Effector memory CD8-positive, alpha-beta T cell (primary cell): Measurements from ENCODE around the gene FHOD1.
A peak's percentile ranks its signal among the peaks of the same experiment; 100 is the strongest.

Experiments used
- ATAC-seq: fragments of 150-1000 bp; cut with Tn5 transposase; replicated peaks from 2 replicates; pipeline ENCODE4 v1.10.0; 2021; ENCODE audit warnings: mild to moderate bottlenecking, moderate library complexity
- DNase-seq, 3 experiments: peaks; one replicate each; pipeline ENCODE4 v3.0.0; 2021
- H3K27ac Mint-ChIP-seq, 2 donors: one replicate each; pipeline ENCODE4 v1.8.0; 2022; ENCODE audit warnings: mild to moderate bottlenecking in 2 of 2, mixed read lengths in 2 of 2, moderate library complexity in 2 of 2
- H3K27me3 Mint-ChIP-seq, 2 donors: one replicate each; pipeline ENCODE4 v1.8.0; 2022; ENCODE audit warnings: mixed read lengths in 2 of 2
- H3K36me3 Mint-ChIP-seq: one replicate; pipeline ENCODE4 v1.8.0; 2022; ENCODE audit warnings: mild to moderate bottlenecking, moderate library complexity, mixed read lengths; ENCODE audit not compliant: insufficient read depth
- H3K4me1 Mint-ChIP-seq, 2 donors: one replicate each; pipeline ENCODE4 v1.8.0; 2022; ENCODE audit warnings: low read depth in 2 of 2, mixed read lengths in 2 of 2
- H3K4me3 Mint-ChIP-seq, 2 donors: one replicate each; pipeline ENCODE4 v1.8.0; 2022; ENCODE audit warnings: mild to moderate bottlenecking in 2 of 2, mixed read lengths in 2 of 2, moderate library complexity in 2 of 2
- H3K9me3 Mint-ChIP-seq, 2 donors: one replicate each; pipeline ENCODE4 v1.8.0; 2022; ENCODE audit warnings: mixed read lengths in 2 of 2

FHOD1 gene

GRCh38 chr16:67210069-67210937 lies 37.0 kb downstream of the FHOD1 start:
- no peak overlapping the region for H3K27ac Mint-ChIP-seq
- no peak overlapping the region for H3K4me3 Mint-ChIP-seq
- peaks cover 0 to 9% of the 10 kb centered on the region in 2 donors for H3K4me1 Mint-ChIP-seq
- no peak for DNase-seq
- H3K36me3 Mint-ChIP-seq: no peaks in the 10 kb centered on the region
- no peaks in the 10 kb centered on the region for H3K27me3 Mint-ChIP-seq
- ATAC-seq: no peak
- no peaks in the 10 kb centered on the region for H3K9me3 Mint-ChIP-seq

- Mint-ChIP-seq H3K36me3 (no peaks in the 10 kb centered on the region), H3K9me3 (no peaks in the 10 kb centered on the region), H3K27me3 (no peaks in the 10 kb centered on the region), H3K4me3 (no peak overlapping the region), H3K27ac (peak overlapping the region in 1 of 2 donors; percentile 28), H3K4me1 (peaks cover 0 to 9% of the 10 kb centered on the region in 2 donors)
- DNase-seq: no peak
- ATAC-seq: no peak
These were observed 37.7 kb downstream of the FHOD1 start for GRCh38 chr16:67209565-67209964.

- Mint-ChIP-seq H3K27ac (no peak overlapping the region), H3K9me3 (no peaks in the 10 kb centered on the region), H3K27me3 (no peaks in the 10 kb centered on the region), H3K4me3 (no peak overlapping the region), H3K36me3 (no peaks in the 10 kb centered on the region), H3K4me1 (peaks cover 0 to 9% of the 10 kb centered on the region in 2 donors)
- ATAC-seq: no peak
- no peak for DNase-seq
These were observed 39.0 kb downstream of the FHOD1 start for GRCh38 chr16:67208154-67208896.

GRCh38 chr16:67207249-67208091 lies 39.8 kb downstream of the FHOD1 start:
- peaks cover 0 to 9% of the 10 kb centered on the region in 2 donors for H3K4me1 Mint-ChIP-seq
- no peaks in the 10 kb centered on the region for H3K36me3 Mint-ChIP-seq
- no peaks in the 10 kb centered on the region for H3K9me3 Mint-ChIP-seq
- H3K27ac Mint-ChIP-seq: peak overlapping the region in 1 of 2 donors; percentile 79
- H3K27me3 Mint-ChIP-seq: no peaks in the 10 kb centered on the region
- H3K4me3 Mint-ChIP-seq: no peak overlapping the region
- DNase-seq: no peak
- no peak for ATAC-seq

GRCh38 chr16:67206838-67207248 lies 40.4 kb downstream of the FHOD1 start:
- Mint-ChIP-seq H3K9me3 (no peaks in the 10 kb centered on the region), H3K27me3 (no peaks in the 10 kb centered on the region), H3K27ac (peak overlapping the region; percentile 12 to 79), H3K4me3 (no peak overlapping the region), H3K4me1 (peaks cover 0 to 9% of the 10 kb centered on the region in 2 donors), H3K36me3 (peaks cover 5% of the 10 kb centered on the region)
- no peak for ATAC-seq
- DNase-seq: no peak

- Mint-ChIP-seq H3K27ac (peak overlapping the region; percentile 12 to 79), H3K27me3 (no peaks in the 10 kb centered on the region), H3K9me3 (no peaks in the 10 kb centered on the region), H3K36me3 (peaks cover 8% of the 10 kb centered on the region), H3K4me3 (no peak overlapping the region), H3K4me1 (peaks cover 0 to 9% of the 10 kb centered on the region in 2 donors)
- DNase-seq (no peak), ATAC-seq (no peak)
These were observed 41.0 kb downstream of the FHOD1 start for GRCh38 chr16:67206129-67206837.

- Mint-ChIP-seq H3K4me1 (peaks cover 0 to 9% of the 10 kb centered on the region in 2 donors), H3K27me3 (no peaks in the 10 kb centered on the region), H3K36me3 (peaks cover 15% of the 10 kb centered on the region), H3K4me3 (no peak overlapping the region), H3K9me3 (no peaks in the 10 kb centered on the region), H3K27ac (no peak overlapping the region)
- no peak for DNase-seq
- ATAC-seq: no peak
These were observed 43.2 kb downstream of the FHOD1 start for GRCh38 chr16:67204076-67204475.

DNA sequence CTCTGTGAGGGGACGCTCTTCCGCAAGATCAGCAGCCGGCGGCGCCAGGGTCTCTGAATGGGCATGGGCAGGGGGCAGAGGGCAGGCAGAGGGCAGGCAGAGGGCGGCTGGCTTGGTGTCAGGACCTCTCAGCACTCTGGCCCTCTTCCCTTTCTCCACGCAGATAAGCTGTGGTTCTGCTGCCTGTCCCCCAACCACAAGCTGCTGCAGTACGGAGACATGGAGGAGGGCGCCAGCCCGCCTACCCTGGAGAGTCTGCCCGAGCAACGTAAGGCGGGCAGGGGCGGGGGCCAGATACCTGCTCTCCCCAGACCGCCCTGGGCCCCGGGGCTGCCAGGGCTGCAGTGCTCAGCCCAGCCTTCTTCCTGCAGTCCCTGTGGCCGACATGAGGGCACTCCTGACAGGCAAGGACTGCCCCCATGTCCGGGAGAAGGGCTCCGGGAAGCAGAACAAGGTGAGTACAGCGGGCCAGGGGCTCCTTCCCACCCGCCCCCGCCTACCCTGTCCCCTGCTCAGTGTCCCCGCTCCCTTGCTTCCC lies 44.3 kb downstream of the FHOD1 start:
- Mint-ChIP-seq H3K4me3 (no peak overlapping the region), H3K4me1 (peaks cover 0 to 12% of the 10 kb centered on the region in 2 donors), H3K9me3 (no peaks in the 10 kb centered on the region), H3K36me3 (peaks cover 22% of the 10 kb centered on the region), H3K27me3 (no peaks in the 10 kb centered on the region), H3K27ac (no peak overlapping the region)
- no peak for DNase-seq
- no peak for ATAC-seq

GRCh38 chr16:67202426-67202825 lies 44.9 kb downstream of the FHOD1 start:
- Mint-ChIP-seq H3K9me3 (no peaks in the 10 kb centered on the region), H3K4me1 (peaks cover 0 to 12% of the 10 kb centered on the region in 2 donors), H3K4me3 (no peak overlapping the region), H3K27me3 (no peaks in the 10 kb centered on the region), H3K27ac (no peak overlapping the region), H3K36me3 (peaks cover 24% of the 10 kb centered on the region)
- ATAC-seq (no peak), DNase-seq (no peak)

DNA sequence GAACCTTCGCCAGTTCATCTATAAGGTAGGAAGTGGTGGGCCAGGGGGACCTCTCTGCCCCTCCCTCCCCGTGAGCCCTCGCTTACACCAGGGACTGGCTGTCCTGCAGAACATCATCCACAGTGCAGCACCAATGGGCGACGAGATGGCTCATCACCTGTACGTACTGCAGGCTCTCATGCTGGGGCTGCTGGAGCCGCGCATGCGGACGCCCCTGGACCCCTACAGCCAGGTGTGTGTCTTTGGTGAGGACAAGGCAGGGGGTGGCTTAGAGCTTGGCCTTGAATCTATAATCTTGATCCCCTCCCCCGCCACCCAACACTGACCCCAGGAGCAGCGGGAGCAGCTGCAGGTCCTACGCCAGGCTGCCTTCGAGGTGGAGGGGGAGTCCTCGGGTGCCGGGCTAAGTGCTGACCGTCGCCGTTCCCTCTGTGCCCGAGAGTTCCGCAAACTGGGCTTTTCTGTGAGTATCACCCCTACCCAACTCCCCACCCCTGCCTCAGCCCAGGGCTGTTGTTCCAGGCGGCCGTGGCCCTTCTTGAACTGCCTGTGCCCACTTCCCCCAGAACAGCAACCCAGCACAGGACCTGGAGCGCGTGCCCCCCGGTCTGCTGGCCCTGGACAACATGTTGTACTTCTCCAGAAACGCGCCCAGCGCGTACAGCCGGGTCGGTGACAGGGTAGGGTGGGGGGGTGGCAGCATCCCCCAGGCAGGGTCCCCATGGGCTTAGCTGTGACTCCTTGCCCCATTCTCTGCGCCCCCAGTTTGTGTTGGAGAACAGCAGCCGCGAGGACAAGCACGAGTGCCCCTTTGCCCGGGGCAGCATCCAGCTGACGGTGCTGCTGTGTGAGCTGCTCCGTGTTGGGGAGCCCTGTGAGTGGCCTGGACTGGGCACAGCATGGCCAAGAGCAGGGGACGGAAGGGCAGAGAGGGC lies 45.6 kb downstream of the FHOD1 start:
- no peak overlapping the region for H3K27ac Mint-ChIP-seq
- ATAC-seq: no peak
- no peak overlapping the region for H3K4me3 Mint-ChIP-seq
- no peaks in the 10 kb centered on the region for H3K27me3 Mint-ChIP-seq
- H3K36me3 Mint-ChIP-seq: peaks cover 27% of the 10 kb centered on the region
- no peaks in the 10 kb centered on the region for H3K9me3 Mint-ChIP-seq
- no peak for DNase-seq
- H3K4me1 Mint-ChIP-seq: peaks cover 4 to 15% of the 10 kb centered on the region in 2 donors

GRCh38 chr16:67200491-67200890 lies 46.8 kb downstream of the FHOD1 start:
- Mint-ChIP-seq H3K4me1 (peaks cover 15 to 17% of the 10 kb centered on the region in 2 donors), H3K36me3 (peaks cover 33% of the 10 kb centered on the region), H3K9me3 (no peaks in the 10 kb centered on the region), H3K27ac (no peak overlapping the region), H3K4me3 (no peak overlapping the region), H3K27me3 (no peaks in the 10 kb centered on the region)
- no peak for ATAC-seq
- no peak for DNase-seq

- ATAC-seq (no peak), DNase-seq (no peak)
- H3K36me3 Mint-ChIP-seq: peaks cover 36% of the 10 kb centered on the region
- peaks cover 17% of the 10 kb centered on the region in 2 donors for H3K4me1 Mint-ChIP-seq
- no peaks in the 10 kb centered on the region for H3K27me3 Mint-ChIP-seq
- no peak overlapping the region for H3K4me3 Mint-ChIP-seq
- no peaks in the 10 kb centered on the region for H3K9me3 Mint-ChIP-seq
- H3K27ac Mint-ChIP-seq: no peak overlapping the region
These were observed 47.5 kb downstream of the FHOD1 start for GRCh38 chr16:67199808-67200198.
